C4-2B (cell line): ENCODE results near the gene GRHL3.
A peak's percentile ranks its signal among the peaks of the same experiment; 100 is the strongest.

Source experiments
- H3K27ac ChIP-seq: fragments of 450-650 bp; 2 replicates; pipeline ENCODE4 v1.5.1; 2017
- ZFX ChIP-seq: fragments of 450-650 bp; IDR thresholded peaks from 2 replicates; pipeline ENCODE4 v1.6.1; 2017
- TF ChIP-seq, protein P1 (sequence below): fragments of 450-650 bp; conservative IDR thresholded peaks from 2 replicates; pipeline ENCODE4 v1.5.1; 2017; ENCODE audit warnings: mild to moderate bottlenecking

Gene GRHL3

GRCh38 chr1:24311741-24312140 is 7.4 kb upstream of the GRHL3 start:
- peak overlapping the region; percentile 25; the same call in 1 of the 2 replicates for H3K27ac ChIP-seq
- TF ChIP-seq, protein P1, sequence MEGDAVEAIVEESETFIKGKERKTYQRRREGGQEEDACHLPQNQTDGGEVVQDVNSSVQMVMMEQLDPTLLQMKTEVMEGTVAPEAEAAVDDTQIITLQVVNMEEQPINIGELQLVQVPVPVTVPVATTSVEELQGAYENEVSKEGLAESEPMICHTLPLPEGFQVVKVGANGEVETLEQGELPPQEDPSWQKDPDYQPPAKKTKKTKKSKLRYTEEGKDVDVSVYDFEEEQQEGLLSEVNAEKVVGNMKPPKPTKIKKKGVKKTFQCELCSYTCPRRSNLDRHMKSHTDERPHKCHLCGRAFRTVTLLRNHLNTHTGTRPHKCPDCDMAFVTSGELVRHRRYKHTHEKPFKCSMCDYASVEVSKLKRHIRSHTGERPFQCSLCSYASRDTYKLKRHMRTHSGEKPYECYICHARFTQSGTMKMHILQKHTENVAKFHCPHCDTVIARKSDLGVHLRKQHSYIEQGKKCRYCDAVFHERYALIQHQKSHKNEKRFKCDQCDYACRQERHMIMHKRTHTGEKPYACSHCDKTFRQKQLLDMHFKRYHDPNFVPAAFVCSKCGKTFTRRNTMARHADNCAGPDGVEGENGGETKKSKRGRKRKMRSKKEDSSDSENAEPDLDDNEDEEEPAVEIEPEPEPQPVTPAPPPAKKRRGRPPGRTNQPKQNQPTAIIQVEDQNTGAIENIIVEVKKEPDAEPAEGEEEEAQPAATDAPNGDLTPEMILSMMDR: no peak
- TF ChIP-seq ZFX: no peak

DNA sequence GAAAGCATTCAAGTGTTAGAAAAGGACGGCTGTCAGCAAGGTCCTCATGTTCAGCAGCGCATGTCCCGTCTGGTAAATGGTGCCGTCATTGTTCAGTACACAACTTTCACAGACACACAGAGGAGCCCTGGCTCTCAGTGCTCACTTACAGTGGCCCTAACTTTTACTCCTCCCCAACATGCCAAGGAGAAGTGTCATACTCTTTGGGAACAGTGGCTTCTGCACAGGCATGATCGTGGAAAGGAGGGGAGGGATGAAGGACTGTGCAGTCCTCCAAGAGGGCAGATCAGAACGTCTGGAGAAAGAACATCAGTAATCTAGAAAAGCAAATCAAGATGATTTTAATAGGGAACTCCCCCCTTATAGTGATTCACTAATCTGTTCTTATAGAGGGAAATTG is 3.8 kb upstream of the GRHL3 start:
- TF ChIP-seq, protein P1: no peak
- TF ChIP-seq ZFX: no peak
- H3K27ac ChIP-seq: no peak overlapping the region

- no peak overlapping the region for H3K27ac ChIP-seq
- TF ChIP-seq, protein P1: no peak
- TF ChIP-seq ZFX: no peak
Observed at GRCh38 chr1:24316645-24317044, 2.5 kb upstream of the GRHL3 start.

GRCh38 chr1:24317081-24317480 is 2.1 kb upstream of the GRHL3 start:
- no peak overlapping the region for H3K27ac ChIP-seq
- TF ChIP-seq, protein P1: no peak
- no peak for TF ChIP-seq ZFX

DNA sequence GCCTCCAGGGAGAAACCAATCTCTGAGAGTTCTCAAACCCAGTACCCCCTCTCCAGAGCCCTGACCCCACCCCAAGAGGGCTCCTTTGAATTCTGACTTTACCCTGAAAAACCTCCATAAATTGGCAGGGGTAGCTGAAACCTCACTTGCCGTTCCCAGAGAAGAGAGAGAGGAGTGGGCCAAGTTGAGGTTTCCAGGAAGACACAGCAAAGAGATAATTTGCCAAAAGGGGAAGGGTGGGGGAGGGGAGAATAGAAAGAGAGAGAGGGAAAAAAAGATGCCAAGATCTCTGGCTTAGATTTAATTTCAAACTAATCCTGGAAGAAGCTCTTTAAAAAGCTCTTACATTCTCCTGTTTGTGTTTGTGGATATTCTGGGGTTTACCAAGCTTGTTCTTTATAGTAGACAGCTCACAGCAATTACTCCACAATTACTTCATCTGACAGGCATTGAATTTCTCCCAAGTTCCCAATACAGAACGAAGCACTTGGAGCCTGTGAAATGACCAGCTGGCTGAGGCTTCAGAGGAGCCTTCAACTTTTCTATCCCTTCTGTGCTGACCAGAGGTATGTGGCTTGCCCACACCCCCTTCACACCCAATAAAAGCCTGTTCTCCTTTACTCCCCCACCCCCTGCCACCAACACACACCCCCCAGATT is 1.1 kb upstream of the GRHL3 start:
- no peak overlapping the region for H3K27ac ChIP-seq

DNA sequence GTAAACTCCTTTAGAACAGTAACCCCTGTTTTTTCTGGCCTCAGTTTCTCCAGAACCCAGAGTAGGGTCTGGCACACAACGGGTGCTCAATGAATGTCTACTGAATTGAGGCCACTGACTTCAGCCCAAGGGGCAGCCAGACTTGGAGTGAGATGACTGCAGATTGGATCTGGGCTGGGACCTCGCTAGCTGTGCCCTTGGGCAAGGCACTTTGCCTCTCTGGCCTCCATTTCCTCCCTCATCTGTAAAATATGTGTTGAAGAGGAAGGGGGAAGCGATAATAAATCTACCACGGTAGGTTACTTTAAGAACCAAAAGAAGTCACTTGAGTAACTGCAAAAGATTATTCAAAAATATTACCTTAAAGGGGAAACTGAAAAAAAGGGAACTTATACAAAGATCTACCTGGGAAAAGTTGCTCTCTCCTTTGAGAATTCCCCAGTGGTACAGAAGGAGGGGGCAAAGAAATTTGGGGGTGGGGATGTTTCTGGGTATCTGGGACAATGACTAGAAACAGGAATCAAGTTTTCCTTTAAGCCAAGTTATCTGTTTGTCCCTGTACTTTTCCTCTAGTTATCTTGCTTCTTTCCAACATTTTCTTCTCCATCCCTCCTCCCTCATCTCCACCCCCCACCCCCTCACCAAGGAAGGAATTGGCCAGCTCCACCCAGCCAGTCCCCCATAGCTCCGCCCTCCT is 394 bp upstream of the GRHL3 start:
- H3K27ac ChIP-seq: peak overlapping the region; percentile 15; the same call in 1 of the 2 replicates

More for the DNA sequence above, 1.1 kb upstream of the GRHL3 start:
- TF ChIP-seq, protein P1: no peak
- no peak for TF ChIP-seq ZFX

DNA sequence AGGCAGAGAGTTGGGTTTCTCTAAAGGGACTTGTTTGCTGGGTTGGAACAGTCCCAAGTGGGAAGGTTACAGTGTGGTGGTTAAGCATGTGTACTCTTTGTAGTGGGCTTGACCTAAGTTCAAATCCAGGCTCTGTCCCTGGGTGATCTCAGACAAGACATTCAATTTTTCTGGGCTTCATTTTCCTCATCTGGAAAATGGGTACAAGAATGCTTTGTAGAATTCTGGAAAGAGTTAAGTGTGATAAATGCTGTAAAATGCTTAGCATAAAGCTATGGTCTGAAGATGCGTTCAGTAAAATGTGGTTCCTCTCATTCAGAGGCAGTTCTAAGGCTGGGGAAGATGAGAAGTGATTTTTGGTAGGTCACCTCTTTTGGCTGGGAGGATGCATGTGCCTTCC is 805 bp downstream of the GRHL3 start:
- TF ChIP-seq, protein P1: no peak
- no peak for TF ChIP-seq ZFX
- peak overlapping the region; percentile 15; the same call in 1 of the 2 replicates for H3K27ac ChIP-seq

More for the DNA sequence above, 394 bp upstream of the GRHL3 start:
- TF ChIP-seq ZFX: no peak
- TF ChIP-seq, protein P1: no peak
